SK-N-SH treated with all-trans-retinoic acid at 6 μM for 48 hours (cell line): ENCODE data around the gene NEGR1.

ENCODE experiments used
- ATAC-seq: fragments of 200-7000 bp; cut with Tn5 transposase; 3 replicates; pipeline ENCODE4 v1.9.1; 2020; ENCODE audit warnings: mild to moderate bottlenecking, moderate library complexity
- ARNTL ChIP-seq: fragments of 450-650 bp; formaldehyde crosslinking; IDR thresholded peaks from 2 replicates; pipeline ENCODE4 v1.5.0; 2020; ENCODE audit warnings: low read depth, mild to moderate bottlenecking, moderate library complexity, borderline replicate concordance
- CSDC2 ChIP-seq: fragments of 250-450 bp; sonication (Bioruptor Pico); IDR thresholded peaks from 2 replicates; pipeline ENCODE4 v1.5.0; 2020; ENCODE audit warnings: mild to moderate bottlenecking, moderate library complexity
- ESRRG ChIP-seq: fragments of 250-450 bp; sonication (Bioruptor Pico); IDR thresholded peaks from 2 replicates; pipeline ENCODE4 v1.6.1; 2021; ENCODE audit warnings: mild to moderate bottlenecking
- GLIS3 ChIP-seq: fragments of 250-450 bp; sonication (Bioruptor Pico); IDR thresholded peaks from 2 replicates; pipeline ENCODE4 v1.5.0; 2020; ENCODE audit warnings: mild to moderate bottlenecking, moderate library complexity
- ISL1 ChIP-seq: fragments of 250-450 bp; sonication (Bioruptor Pico); IDR thresholded peaks from 2 replicates; pipeline ENCODE4 v2.1.2; 2022; ENCODE audit warnings: mild to moderate bottlenecking, moderate library complexity
- OSR1 ChIP-seq: fragments of 250-450 bp; sonication (Bioruptor Pico); IDR thresholded peaks from 2 replicates; pipeline ENCODE4 v1.8.0; 2022; ENCODE audit warnings: moderate library complexity, mild to moderate bottlenecking, inconsistent platforms
- PPARA ChIP-seq: fragments of 250-450 bp; sonication (Bioruptor Pico); IDR thresholded peaks from 2 replicates; pipeline ENCODE4 v1.5.0; 2020; ENCODE audit warnings: mild to moderate bottlenecking, borderline replicate concordance
- RARB ChIP-seq: fragments of 250-450 bp; sonication (Bioruptor Pico); IDR thresholded peaks from 2 replicates; pipeline ENCODE4 v1.8.0; 2021; ENCODE audit warnings: mild to moderate bottlenecking, moderate library complexity
- SNAI2 ChIP-seq: fragments of 250-450 bp; sonication (Bioruptor Pico); IDR thresholded peaks from 2 replicates; pipeline ENCODE4 v1.5.0; 2020; ENCODE audit warnings: mild to moderate bottlenecking, moderate library complexity
- TCF4 ChIP-seq: fragments of 250-450 bp; sonication (Bioruptor Pico); IDR thresholded peaks from 2 replicates; pipeline ENCODE4 v1.8.0; 2021; ENCODE audit warnings: mild to moderate bottlenecking, moderate library complexity, borderline replicate concordance
- TOX ChIP-seq: fragments of 250-450 bp; sonication (Bioruptor Pico); IDR thresholded peaks from 2 replicates; pipeline ENCODE4 v1.8.0; 2021; ENCODE audit warnings: mild to moderate bottlenecking, moderate library complexity, borderline replicate concordance
- ZC3H10 ChIP-seq: fragments of 250-450 bp; sonication (Bioruptor Pico); IDR thresholded peaks from 2 replicates; pipeline ENCODE4 v1.5.1; 2021; ENCODE audit warnings: mild to moderate bottlenecking, moderate library complexity
- ZFP3 ChIP-seq: fragments of 250-450 bp; sonication (Bioruptor Pico); IDR thresholded peaks from 2 replicates; pipeline ENCODE4 v1.5.0; 2020; ENCODE audit warnings: mild to moderate bottlenecking, moderate library complexity
- ZFP30 ChIP-seq: fragments of 450-650 bp; formaldehyde crosslinking; IDR thresholded peaks from 2 replicates; pipeline ENCODE4 v1.5.0; 2022; ENCODE audit warnings: mild to moderate bottlenecking, moderate library complexity
- ZNF565 ChIP-seq: fragments of 450-650 bp; formaldehyde crosslinking; conservative IDR thresholded peaks from 2 replicates; pipeline ENCODE4 v1.5.0; 2020; ENCODE audit warnings: low read depth, mild to moderate bottlenecking, moderate library complexity
- ZNF70 ChIP-seq: fragments of 450-650 bp; formaldehyde crosslinking; IDR thresholded peaks from 2 replicates; pipeline ENCODE4 v1.5.0; 2020; ENCODE audit warnings: mild to moderate bottlenecking, moderate library complexity
- ZNF8 ChIP-seq: fragments of 450-650 bp; formaldehyde crosslinking; IDR thresholded peaks from 2 replicates; pipeline ENCODE4 v1.5.0; 2020; ENCODE audit warnings: mild to moderate bottlenecking, moderate library complexity
- TF ChIP-seq, protein P1 (sequence below): fragments of 250-450 bp; sonication (Bioruptor Pico); IDR thresholded peaks from 2 replicates; pipeline ENCODE4 v1.5.1; 2021; ENCODE audit warnings: mild to moderate bottlenecking, moderate library complexity
- TF ChIP-seq, protein P2 (sequence below): fragments of 250-450 bp; sonication (Bioruptor Pico); IDR thresholded peaks from 2 replicates; pipeline ENCODE4 v1.5.0; 2020; ENCODE audit warnings: mild to moderate bottlenecking, moderate library complexity
- TF ChIP-seq, protein P3 (sequence below): fragments of 250-450 bp; sonication (Bioruptor Pico); IDR thresholded peaks from 2 replicates; pipeline ENCODE4 v1.8.0; 2020; ENCODE audit warnings: mild to moderate bottlenecking, moderate library complexity, borderline replicate concordance
- TF ChIP-seq, protein P4 (sequence below): fragments of 250-450 bp; sonication (Bioruptor Pico); IDR thresholded peaks from 2 replicates; pipeline ENCODE4 v1.5.1; 2020; ENCODE audit warnings: low read depth, mild to moderate bottlenecking, moderate library complexity
- TF ChIP-seq, protein P5 (sequence below): fragments of 250-450 bp; sonication (Bioruptor Pico); IDR thresholded peaks from 2 replicates; pipeline ENCODE4 v1.8.0; 2021; ENCODE audit warnings: low read depth, mild to moderate bottlenecking, moderate library complexity, borderline replicate concordance

Gene NEGR1

DNA sequence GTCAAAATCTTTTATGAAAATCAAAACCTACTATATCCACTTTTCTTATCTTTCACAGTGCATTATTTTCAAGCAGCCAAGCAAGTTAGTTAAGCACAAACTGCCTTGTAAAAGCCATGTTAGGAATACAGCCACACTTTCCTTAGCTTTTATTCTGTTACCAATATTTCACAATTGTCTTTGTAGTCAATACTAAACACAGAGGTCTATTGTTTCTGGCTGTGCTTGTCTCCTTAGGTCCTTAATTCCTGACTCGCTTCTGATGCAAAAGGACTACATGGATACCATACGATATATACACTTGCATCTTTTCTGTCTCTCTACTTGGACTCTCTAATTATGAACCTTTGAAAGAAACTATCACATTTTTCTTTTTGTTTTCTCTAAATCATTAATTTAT is 331.8 kb downstream of the NEGR1 start:
- ATAC-seq: no peak
- TF ChIP-seq ZNF8 (CRISPR knock-in tag): no peak
- TF ChIP-seq RARB (CRISPR knock-in tag): no peak
- TF ChIP-seq, protein P1, sequence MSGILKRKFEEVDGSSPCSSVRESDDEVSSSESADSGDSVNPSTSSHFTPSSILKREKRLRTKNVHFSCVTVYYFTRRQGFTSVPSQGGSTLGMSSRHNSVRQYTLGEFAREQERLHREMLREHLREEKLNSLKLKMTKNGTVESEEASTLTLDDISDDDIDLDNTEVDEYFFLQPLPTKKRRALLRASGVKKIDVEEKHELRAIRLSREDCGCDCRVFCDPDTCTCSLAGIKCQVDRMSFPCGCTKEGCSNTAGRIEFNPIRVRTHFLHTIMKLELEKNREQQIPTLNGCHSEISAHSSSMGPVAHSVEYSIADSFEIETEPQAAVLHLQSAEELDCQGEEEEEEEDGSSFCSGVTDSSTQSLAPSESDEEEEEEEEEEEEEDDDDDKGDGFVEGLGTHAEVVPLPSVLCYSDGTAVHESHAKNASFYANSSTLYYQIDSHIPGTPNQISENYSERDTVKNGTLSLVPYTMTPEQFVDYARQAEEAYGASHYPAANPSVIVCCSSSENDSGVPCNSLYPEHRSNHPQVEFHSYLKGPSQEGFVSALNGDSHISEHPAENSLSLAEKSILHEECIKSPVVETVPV: no peak
- no peak for TF ChIP-seq ZC3H10 (CRISPR knock-in tag)
- TF ChIP-seq ISL1 (CRISPR knock-in tag): no peak
- TF ChIP-seq ARNTL (CRISPR knock-in tag): no peak
- no peak for TF ChIP-seq CSDC2 (CRISPR knock-in tag)
- TF ChIP-seq TCF4 (CRISPR knock-in tag): no peak
- no peak for TF ChIP-seq PPARA (CRISPR knock-in tag)
- TF ChIP-seq, all 23 proteins: peak for 0

DNA sequence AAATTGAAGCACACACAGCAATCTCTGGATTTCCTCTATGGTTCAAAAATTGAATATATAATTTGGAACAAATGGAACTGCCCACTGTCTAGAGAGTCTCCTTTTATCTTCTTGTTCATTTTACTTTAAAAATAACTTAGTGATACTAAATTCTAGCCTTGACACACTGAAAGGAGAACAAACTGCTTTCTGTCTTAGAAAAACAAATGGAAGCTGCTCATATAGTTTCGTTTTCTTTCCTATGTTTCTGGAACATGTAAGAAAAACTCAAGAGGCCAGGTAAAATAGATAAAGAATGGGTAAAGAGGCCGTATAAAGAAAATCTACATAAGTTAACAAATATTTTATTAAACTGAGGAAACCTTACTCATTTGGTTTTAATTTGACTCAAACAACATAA is 332.7 kb downstream of the NEGR1 start:
- ATAC-seq: no peak
- TF ChIP-seq GLIS3 (CRISPR knock-in tag) (no peak), TOX (no peak), ZFP30 (CRISPR knock-in tag) (no peak), RARB (CRISPR knock-in tag) (no peak), SNAI2 (CRISPR knock-in tag) (no peak), TCF4 (CRISPR knock-in tag) (no peak), ZNF70 (CRISPR knock-in tag) (no peak), ZNF565 (no peak), OSR1 (CRISPR knock-in tag) (no peak), CSDC2 (CRISPR knock-in tag) (no peak), ESRRG (CRISPR knock-in tag) (no peak), ARNTL (CRISPR knock-in tag) (no peak), ZNF8 (CRISPR knock-in tag) (no peak), ZFP3 (CRISPR knock-in tag) (no peak), PPARA (CRISPR knock-in tag) (no peak)
- TF ChIP-seq, protein P2, sequence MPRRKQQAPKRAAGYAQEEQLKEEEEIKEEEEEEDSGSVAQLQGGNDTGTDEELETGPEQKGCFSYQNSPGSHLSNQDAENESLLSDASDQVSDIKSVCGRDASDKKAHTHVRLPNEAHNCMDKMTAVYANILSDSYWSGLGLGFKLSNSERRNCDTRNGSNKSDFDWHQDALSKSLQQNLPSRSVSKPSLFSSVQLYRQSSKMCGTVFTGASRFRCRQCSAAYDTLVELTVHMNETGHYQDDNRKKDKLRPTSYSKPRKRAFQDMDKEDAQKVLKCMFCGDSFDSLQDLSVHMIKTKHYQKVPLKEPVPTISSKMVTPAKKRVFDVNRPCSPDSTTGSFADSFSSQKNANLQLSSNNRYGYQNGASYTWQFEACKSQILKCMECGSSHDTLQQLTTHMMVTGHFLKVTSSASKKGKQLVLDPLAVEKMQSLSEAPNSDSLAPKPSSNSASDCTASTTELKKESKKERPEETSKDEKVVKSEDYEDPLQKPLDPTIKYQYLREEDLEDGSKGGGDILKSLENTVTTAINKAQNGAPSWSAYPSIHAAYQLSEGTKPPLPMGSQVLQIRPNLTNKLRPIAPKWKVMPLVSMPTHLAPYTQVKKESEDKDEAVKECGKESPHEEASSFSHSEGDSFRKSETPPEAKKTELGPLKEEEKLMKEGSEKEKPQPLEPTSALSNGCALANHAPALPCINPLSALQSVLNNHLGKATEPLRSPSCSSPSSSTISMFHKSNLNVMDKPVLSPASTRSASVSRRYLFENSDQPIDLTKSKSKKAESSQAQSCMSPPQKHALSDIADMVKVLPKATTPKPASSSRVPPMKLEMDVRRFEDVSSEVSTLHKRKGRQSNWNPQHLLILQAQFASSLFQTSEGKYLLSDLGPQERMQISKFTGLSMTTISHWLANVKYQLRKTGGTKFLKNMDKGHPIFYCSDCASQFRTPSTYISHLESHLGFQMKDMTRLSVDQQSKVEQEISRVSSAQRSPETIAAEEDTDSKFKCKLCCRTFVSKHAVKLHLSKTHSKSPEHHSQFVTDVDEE (CRISPR knock-in tag): no peak
- TF ChIP-seq, protein P3, sequence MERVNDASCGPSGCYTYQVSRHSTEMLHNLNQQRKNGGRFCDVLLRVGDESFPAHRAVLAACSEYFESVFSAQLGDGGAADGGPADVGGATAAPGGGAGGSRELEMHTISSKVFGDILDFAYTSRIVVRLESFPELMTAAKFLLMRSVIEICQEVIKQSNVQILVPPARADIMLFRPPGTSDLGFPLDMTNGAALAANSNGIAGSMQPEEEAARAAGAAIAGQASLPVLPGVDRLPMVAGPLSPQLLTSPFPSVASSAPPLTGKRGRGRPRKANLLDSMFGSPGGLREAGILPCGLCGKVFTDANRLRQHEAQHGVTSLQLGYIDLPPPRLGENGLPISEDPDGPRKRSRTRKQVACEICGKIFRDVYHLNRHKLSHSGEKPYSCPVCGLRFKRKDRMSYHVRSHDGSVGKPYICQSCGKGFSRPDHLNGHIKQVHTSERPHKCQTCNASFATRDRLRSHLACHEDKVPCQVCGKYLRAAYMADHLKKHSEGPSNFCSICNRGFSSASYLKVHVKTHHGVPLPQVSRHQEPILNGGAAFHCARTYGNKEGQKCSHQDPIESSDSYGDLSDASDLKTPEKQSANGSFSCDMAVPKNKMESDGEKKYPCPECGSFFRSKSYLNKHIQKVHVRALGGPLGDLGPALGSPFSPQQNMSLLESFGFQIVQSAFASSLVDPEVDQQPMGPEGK (CRISPR knock-in tag): no peak
- TF ChIP-seq, protein P1: no peak
- TF ChIP-seq, protein P4, sequence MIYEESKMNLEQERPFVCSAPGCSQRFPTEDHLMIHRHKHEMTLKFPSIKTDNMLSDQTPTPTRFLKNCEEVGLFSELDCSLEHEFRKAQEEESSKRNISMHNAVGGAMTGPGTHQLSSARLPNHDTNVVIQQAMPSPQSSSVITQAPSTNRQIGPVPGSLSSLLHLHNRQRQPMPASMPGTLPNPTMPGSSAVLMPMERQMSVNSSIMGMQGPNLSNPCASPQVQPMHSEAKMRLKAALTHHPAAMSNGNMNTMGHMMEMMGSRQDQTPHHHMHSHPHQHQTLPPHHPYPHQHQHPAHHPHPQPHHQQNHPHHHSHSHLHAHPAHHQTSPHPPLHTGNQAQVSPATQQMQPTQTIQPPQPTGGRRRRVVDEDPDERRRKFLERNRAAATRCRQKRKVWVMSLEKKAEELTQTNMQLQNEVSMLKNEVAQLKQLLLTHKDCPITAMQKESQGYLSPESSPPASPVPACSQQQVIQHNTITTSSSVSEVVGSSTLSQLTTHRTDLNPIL (CRISPR knock-in tag): no peak
- TF ChIP-seq, protein P5, sequence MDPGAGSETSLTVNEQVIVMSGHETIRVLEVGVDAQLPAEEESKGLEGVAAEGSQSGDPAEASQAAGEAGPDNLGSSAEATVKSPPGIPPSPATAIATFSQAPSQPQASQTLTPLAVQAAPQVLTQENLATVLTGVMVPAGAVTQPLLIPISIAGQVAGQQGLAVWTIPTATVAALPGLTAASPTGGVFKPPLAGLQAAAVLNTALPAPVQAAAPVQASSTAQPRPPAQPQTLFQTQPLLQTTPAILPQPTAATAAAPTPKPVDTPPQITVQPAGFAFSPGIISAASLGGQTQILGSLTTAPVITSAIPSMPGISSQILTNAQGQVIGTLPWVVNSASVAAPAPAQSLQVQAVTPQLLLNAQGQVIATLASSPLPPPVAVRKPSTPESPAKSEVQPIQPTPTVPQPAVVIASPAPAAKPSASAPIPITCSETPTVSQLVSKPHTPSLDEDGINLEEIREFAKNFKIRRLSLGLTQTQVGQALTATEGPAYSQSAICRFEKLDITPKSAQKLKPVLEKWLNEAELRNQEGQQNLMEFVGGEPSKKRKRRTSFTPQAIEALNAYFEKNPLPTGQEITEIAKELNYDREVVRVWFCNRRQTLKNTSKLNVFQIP: no peak
